Esophagus squamous epithelium (tissue), 5 donors: ENCODE results near the gene NEFH. TPM values are rescaled to one million over a fixed set of nuclear protein-coding genes. Genes with fewer than 3 reads are reported as not detected.
A peak's percentile ranks its signal among the peaks of the same experiment; 100 is the strongest.

Experiments
- DNase-seq: peaks from one replicate; lab custom pipeline; 2025; lab: John Stamatoyannopoulos, UW
- H3K27ac ChIP-seq, 4 donors: fragments of 200-600 bp; sonication (generic); one replicate each; pipeline ENCODE4 v1.5.1; 2016 to 2019; ENCODE audit warnings: mild to moderate bottlenecking in 1 of 4
- H3K27me3 ChIP-seq, 4 donors: fragments of 200-600 bp; sonication (generic); 1 replicate in 3 of 4; 2 replicates in 1 of 4; pipeline versions ENCODE4 v1.5.1 to v1.6.0; 2017 to 2021; ENCODE audit warnings: antibody characterized with exemption in 1 of 4
- H3K36me3 ChIP-seq, 3 donors: fragments of 200-600 bp; sonication (generic); one replicate each; pipeline ENCODE4 v1.5.1; 2016 to 2019
- H3K4me1 ChIP-seq, 3 donors: fragments of 200-600 bp; sonication (generic); one replicate each; pipeline ENCODE4 v1.5.1; 2017 to 2019
- H3K4me3 ChIP-seq, 4 donors: fragments of 200-600 bp; sonication (generic); 1 replicate in 3 of 4; 2 replicates in 1 of 4; pipeline ENCODE4 v1.5.1; 2016 to 2019; ENCODE audit warnings: mild to moderate bottlenecking in 2 of 4, moderate library complexity in 1 of 4
- H3K9me3 ChIP-seq, 3 donors: fragments of 200-600 bp; sonication (generic); one replicate each; pipeline ENCODE4 v1.5.1; 2016 to 2019
- POLR2A ChIP-seq, 4 donors: fragments of 450-650 bp; IDR thresholded peaks; one replicate each; pipeline ENCODE4 v1.6.1; 2017; ENCODE audit warnings: antibody characterized with exemption in 4 of 4, mild to moderate bottlenecking in 4 of 4, moderate library complexity in 3 of 4
- WGBS, 2 donors: methylation state at CpG; one replicate each; pipeline ENCODE4 v1.1.5; 2018; 5-methylcytosine and 5-hydroxymethylcytosine counted together
- intact Hi-C: fragments of 100-400 bp; cut with DNase I; formaldehyde crosslinking; loops from one replicate; pipeline ENCODE4 v1.15.0; 2022
- total RNA-seq, 4 donors: library from RNA; depleted of rRNA; stranded (reverse); fragments of >200 nt; gene quantifications; one replicate each; pipeline ENCODE4 v1.1.0, GENCODE V29; 2016
- TF ChIP-seq, protein P1 (sequence below), 6 experiments: fragments of 450-650 bp in 4 of 6; fragments of 200-600 bp in 2 of 6; sonication (generic) in 2 of 6; IDR thresholded peaks; one replicate each; pipeline ENCODE4 v1.5.1; 2016 to 2019; ENCODE audit warnings: antibody characterized with exemption in 6 of 6, mild to moderate bottlenecking in 4 of 6, moderate library complexity in 4 of 6
- donor health status: DM: yes; HTN: yes; CAD: no.

The NEFH gene
- total RNA-seq, 4 donors from 2014 or later: 0.44 to 0.95 TPM; not detected in 2

DNA sequence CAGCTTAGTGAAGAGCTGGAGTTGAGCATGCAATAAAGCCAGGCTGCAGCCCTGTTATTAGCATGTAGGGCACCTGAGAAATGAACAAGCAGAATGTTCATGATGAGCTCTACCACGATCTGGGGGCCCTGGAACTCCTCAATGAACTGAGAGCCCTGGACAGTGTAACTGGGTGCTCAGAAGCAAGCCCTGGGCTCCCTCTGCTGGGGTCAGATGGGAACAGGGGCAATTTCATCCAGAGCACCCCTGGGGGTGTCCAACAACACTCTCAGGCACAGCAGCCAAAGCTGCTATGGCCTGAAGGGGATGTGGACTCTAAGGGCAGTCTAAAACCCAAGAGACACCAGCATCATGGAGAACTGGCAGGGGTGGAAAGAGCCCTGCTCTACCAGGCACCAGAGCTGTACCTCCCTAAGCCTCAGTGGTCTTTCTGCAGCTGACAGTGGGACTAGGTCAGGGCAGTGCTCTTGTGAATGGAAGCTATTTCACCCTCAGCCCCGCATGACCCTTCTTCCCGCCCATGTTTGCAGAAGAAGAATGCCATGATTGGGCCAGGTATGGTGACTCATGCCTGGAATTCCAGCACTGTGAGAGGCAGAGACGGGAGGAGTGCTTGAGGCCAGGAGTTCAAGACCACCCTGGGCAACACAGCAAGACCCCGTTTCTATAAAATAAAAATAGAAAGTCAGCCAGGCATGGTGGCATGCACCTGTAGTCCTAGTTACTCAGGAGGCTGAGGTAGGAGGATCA, 44.6 kb downstream of the NEFH start:
- H3K27ac ChIP-seq: no peak overlapping the region
- intact Hi-C loops: no loop called here
- TF ChIP-seq POLR2A (IDR thresholded peaks at IDR 0.05): no peak
- TF ChIP-seq, protein P1, sequence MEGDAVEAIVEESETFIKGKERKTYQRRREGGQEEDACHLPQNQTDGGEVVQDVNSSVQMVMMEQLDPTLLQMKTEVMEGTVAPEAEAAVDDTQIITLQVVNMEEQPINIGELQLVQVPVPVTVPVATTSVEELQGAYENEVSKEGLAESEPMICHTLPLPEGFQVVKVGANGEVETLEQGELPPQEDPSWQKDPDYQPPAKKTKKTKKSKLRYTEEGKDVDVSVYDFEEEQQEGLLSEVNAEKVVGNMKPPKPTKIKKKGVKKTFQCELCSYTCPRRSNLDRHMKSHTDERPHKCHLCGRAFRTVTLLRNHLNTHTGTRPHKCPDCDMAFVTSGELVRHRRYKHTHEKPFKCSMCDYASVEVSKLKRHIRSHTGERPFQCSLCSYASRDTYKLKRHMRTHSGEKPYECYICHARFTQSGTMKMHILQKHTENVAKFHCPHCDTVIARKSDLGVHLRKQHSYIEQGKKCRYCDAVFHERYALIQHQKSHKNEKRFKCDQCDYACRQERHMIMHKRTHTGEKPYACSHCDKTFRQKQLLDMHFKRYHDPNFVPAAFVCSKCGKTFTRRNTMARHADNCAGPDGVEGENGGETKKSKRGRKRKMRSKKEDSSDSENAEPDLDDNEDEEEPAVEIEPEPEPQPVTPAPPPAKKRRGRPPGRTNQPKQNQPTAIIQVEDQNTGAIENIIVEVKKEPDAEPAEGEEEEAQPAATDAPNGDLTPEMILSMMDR (IDR thresholded peaks at IDR 0.05): peak in 4 of 6 experiments; percentile 13 to 36 (median 20)
- H3K9me3 ChIP-seq: no peaks in the 10 kb centered on the region
- H3K27me3 ChIP-seq: no peaks in the 10 kb centered on the region
- 54 to 56% methylated on average over 4 of the region's 5 CpGs for WGBS, 2 donors
- H3K4me3 ChIP-seq: no peak overlapping the region
- no peaks in the 10 kb centered on the region for H3K4me1 ChIP-seq
- H3K36me3 ChIP-seq: peaks cover 29 to 98% (median 63%) of the 10 kb centered on the region in 3 donors
- no peak for DNase-seq

DNA sequence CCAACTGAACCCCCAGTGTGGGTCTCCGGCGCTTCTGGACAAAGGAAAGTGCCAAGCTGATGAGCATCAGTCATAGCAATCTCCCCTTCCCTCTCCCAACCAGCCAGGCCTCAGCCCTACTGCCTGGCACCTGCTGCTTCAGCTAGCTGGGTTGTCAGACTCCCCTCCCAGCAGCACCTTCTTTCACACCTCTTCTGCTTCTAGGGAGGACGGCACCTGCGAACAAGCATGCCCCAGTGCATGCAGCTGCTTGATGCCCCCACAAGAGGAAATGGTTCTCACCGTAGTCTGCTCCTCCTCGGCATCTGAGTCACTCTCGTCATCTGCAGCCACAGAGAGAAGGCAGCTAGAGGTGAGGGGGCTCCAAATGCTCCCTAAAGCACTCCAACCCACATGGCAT, 48.1 kb downstream of the NEFH start:
- TF ChIP-seq, protein P1 (IDR thresholded peaks at IDR 0.05): no peak
- TF ChIP-seq POLR2A (IDR thresholded peaks at IDR 0.05): no peak
- no peak for DNase-seq
- no peaks in the 10 kb centered on the region for H3K9me3 ChIP-seq
- no peaks in the 10 kb centered on the region for H3K4me1 ChIP-seq
- H3K27ac ChIP-seq: no peak overlapping the region
- H3K36me3 ChIP-seq: peaks cover 20 to 100% (median 76%) of the 10 kb centered on the region in 3 donors
- intact Hi-C loops: no loop called here
- no peak overlapping the region for H3K4me3 ChIP-seq
- WGBS, 2 donors: 85 to 87% methylated on average over 4 to 5 of the region's 7 CpGs
- no peaks in the 10 kb centered on the region for H3K27me3 ChIP-seq

- peaks cover 8 to 100% (median 65%) of the 10 kb centered on the region in 3 donors for H3K36me3 ChIP-seq
- intact Hi-C loops: no loop called here
- no peaks in the 10 kb centered on the region for H3K9me3 ChIP-seq
Observed at GRCh38 chr22:29530716-29531115, 50.7 kb downstream of the NEFH start.

GRCh38 chr22:29531419-29531818, 51.4 kb downstream of the NEFH start:
- Histone ChIP-seq H3K4me3 (no peak overlapping the region), H3K27ac (no peak overlapping the region), H3K9me3 (no peaks in the 10 kb centered on the region), H3K27me3 (no peaks in the 10 kb centered on the region), H3K4me1 (no peaks in the 10 kb centered on the region), H3K36me3 (peaks cover 11 to 100% (median 70%) of the 10 kb centered on the region in 3 donors)
- 80 to 89% methylated on average over 1 to 2 of the region's 4 CpGs for WGBS, 2 donors
- intact Hi-C loops: no loop called here
- no peak for DNase-seq
- TF ChIP-seq, protein P1 (IDR thresholded peaks at IDR 0.05): no peak
- no peak for TF ChIP-seq POLR2A (IDR thresholded peaks at IDR 0.05)

More at GRCh38 chr22:29530716-29531115, 50.7 kb downstream of the NEFH start:
- Histone ChIP-seq H3K4me3 (no peak overlapping the region), H3K27ac (no peak overlapping the region), H3K4me1 (no peaks in the 10 kb centered on the region), H3K27me3 (no peaks in the 10 kb centered on the region)
- TF ChIP-seq, protein P1 (IDR thresholded peaks at IDR 0.05): no peak
- TF ChIP-seq POLR2A (IDR thresholded peaks at IDR 0.05): no peak
- WGBS, 2 donors: 80 to 94% methylated on average over 3 to 4 of the region's 4 CpGs
- DNase-seq: no peak

- TF ChIP-seq, protein P1 (IDR thresholded peaks at IDR 0.05): no peak
- TF ChIP-seq POLR2A (IDR thresholded peaks at IDR 0.05): no peak
- Histone ChIP-seq H3K4me1 (no peaks in the 10 kb centered on the region), H3K9me3 (no peaks in the 10 kb centered on the region), H3K4me3 (no peak overlapping the region), H3K27me3 (no peaks in the 10 kb centered on the region), H3K36me3 (peaks cover 7 to 100% (median 62%) of the 10 kb centered on the region in 3 donors), H3K27ac (no peak overlapping the region)
- 94 to 97% methylated on average over 3 of the region's 3 CpGs for WGBS, 2 donors
- intact Hi-C loops: no loop called here
- DNase-seq: no peak
Observed at GRCh38 chr22:29536411-29536810, 56.4 kb downstream of the NEFH start.
